Embryonic facial prominence (tissue), 1 donor: Measurements from ENCODE around the gene MCC.

ENCODE experiments used
- DNase-seq: peaks from one replicate; pipeline ENCODE4 v3.0.0-alpha.2; 2016; ENCODE audit errors: extremely low spot score

Gene MCC

DNA sequence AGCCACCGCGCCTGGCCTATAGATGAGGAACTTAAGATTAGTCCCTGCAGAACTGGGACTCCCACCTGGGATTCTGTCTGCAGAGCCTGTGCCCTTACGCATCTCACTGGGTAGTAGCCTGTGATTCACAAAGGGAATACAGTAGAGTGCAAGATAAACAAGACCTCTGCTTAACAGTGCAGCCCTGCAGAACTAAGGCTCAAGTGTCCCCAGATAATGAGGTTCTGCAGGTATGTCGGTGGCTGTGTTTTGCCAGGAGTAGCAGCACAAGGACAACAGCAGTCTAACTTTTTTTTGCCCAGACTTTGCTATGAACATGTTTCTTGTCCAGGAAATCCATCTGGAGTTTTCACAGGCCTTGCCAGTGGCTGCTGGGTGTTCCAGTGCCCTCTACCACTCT lies 451.9 kb downstream of the MCC start:
- no peak for DNase-seq

DNA sequence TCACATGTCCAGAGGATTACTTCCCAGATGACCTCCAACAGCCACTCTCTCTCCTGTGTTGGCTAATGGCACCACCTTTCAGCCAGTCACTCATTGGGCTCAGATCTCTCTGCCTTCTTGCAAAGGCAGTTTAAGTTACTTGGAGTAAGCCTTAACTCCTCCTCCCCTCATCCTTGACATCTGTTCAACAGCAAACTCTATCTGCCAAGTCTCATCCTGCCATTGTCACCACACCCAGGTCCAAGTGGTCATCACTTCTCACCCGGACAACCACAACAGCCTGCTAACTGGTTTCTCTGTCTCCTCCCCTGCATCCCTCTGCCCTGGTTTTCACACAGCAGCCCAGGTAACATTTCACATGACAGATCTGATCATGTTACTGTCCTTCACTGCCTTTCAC lies 453.2 kb downstream of the MCC start:
- DNase-seq, result no peak

DNA sequence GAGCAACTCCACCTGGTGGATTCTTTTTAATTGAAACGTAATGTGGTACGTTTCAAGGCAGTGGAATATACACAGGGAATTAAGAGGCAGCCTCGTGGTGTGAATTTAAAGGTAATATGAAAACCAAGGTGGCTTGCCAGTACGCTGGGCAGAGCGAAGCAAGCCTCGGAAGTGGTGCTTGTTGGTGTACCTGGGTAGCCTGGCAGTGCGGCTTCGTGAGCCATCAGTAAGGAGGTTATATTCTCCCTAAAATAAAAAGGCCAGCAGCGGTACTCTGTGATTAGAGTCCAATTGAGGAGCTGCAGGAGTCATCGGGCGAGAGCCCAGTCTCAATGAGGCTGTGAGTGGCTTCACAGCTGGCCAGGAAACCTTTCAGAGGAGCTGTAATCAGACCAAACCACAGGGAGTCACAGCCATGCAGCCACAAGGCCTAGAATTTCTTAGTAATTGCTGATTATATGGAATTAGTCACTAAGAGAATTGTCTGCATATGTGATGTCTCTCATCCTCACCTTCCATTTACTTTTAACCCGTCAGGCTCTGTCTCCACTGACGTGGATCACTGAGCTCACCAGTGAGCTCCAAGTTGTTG lies 454.0 kb downstream of the MCC start:
- DNase-seq, result no peak

DNA sequence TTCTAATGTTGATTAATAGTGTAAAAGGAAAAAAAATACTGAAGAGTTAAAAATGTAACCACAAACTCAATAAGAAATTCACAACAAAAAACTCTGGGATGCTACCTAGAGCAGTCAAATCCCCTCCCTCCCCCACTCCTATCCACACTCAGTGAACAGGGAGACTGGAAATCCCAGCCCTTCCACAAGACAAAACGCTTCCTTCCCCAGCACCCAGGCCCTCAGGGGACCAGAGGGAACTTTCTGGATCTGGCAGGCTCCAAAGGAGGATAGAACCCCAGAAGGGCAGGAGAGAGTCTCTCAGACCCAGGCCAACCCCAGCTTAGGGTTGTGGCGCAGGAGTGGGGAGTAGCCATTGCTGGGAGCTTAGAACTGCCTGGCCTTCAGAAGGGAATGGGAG lies 456.7 kb downstream of the MCC start:
- DNase-seq, result no peak

DNA sequence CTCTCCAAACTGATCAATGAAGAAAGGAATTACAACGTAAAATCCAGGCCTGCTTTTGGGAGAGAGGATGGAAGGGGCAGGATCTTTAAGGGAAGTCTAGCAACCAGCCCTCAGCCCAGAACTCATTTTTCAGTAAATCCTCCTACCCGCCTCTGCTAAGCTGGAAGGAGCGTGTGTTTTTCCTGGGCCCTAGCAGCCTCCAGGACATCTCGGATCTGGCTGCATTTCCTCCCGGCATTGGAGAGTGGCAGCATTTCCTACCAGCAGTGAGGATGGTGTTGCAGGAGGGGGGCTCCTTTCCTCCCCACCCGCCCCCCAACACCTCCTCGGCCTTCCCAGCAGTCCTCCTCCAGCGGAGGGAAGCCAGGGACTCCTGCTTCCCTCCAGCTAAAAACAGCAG lies 457.1 kb downstream of the MCC start:
- no peak for DNase-seq

DNA sequence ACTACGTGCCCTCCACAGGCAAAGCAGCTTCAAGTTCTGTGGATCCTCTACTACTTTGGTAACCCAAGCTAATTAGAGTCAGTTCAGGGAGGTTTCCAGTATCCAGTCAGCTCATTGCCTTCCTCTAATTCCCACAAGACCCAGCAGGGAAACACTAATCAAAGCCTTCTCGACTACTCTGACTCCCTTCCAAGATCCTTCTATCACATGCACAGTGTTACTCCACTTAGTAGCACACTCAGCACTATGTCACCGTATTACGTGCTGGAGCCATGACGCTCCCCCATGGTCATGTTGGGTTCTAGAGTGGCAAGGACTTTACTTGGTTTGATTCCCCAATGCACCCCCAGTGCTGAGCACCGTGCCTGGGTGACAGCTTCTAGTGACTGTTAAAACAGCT lies 458.6 kb downstream of the MCC start:
- no peak for DNase-seq

DNA sequence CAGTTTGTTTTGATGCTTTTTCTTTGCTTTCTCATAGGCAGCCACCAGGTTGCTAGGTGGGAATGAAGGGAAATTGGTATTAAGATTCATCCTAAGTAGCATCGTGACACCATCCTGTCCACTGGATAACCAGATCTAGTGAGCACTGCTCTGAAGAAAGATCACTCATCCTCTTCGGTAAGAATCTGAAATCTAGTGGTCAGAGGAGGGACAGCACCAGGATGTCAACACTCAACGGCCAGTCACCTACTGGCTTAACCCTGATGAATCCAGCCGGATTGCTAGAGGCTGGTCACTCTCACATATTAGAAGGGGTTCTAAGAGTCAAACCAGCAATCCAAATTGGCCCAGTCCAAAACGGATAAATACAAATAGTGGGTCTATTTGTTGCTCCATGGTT lies 460.8 kb downstream of the MCC start:
- no peak for DNase-seq

DNA sequence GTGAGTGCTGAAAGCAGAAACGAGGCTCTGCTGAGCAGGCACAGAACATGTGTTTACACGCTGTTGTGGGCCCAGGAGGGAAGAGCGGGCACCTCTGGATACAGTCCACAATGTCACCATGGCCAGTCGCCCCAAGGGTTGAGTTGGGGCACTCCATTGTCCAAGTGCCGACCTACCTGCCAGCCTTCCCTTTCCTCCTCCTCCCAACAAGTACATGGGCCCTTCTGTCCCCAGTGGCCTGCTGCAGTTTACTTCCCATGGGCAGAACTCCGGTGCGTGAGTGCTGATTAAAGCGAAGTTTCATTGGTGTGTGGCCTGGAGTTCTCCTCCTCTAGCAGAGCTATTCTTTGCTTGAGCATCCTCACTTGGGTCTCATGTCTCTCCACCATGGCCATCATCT lies 461.2 kb downstream of the MCC start:
- DNase-seq, result no peak

DNA sequence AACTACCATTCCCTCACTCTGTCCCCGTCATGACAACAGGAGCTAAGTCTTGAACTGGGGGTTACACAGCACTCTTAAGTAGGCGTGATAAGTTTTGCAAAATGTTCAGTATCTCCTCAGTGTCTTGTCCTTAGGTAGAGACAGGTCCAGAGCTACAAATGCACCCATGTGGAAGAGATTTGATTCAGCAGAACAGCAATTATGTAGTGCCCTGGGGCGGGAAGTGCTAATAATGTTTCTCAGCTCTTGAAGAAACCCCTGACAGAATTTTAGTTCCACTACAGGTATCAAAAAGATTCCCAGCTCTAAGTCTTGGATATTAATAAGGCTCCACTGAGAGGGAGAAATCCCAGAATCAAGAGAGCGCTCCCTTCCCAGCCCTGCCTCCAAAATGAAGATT lies 462.0 kb downstream of the MCC start:
- DNase-seq, result no peak

DNA sequence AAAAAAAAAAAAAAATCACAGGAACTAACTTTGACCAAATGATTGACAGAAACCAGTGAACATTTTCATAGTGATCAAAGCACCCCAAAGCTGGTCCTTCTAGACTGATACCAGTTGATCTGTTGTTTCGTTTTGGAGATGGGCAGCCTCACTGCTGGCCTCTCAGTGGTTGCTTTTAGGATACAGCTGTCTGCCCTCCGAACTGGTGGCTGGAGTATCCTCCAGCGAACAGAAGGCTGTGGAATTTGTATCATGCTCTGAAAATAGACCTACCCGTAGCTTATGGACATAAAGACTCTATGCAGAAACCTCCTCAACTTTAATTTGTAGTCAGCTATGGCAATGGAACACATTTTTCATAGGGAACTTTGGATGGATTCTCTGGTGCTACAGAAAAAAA lies 462.7 kb downstream of the MCC start:
- DNase-seq, result no peak

DNA sequence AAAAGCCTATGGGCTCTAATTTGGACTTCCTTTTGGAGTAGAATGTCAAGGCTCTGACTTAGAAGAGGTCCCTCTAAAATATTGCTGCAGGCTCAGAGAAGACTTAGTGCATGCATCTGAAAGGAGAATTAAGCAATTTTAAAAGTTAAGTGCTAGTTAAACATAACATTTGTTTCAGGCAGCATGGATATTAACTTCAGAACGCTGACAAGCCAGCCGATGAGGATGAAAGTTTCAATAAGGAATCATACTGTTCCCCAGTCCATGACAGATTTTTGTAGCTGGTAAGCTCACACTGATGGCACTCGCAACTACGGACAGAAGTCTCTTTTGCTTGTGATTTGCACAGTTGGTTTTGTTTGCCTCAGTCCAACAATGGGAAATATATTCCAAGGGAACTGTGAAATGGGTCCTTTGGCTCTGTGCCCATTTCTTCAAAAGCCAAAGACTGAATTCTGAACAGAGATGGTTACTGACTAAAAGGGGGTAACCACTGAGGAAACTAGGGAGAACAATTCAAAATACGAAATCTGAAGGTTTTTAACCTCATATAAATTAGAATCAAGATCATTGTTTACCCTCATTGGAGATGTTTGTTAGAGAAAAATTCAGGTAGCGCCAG lies 464.1 kb downstream of the MCC start:
- DNase-seq, result no peak

DNA sequence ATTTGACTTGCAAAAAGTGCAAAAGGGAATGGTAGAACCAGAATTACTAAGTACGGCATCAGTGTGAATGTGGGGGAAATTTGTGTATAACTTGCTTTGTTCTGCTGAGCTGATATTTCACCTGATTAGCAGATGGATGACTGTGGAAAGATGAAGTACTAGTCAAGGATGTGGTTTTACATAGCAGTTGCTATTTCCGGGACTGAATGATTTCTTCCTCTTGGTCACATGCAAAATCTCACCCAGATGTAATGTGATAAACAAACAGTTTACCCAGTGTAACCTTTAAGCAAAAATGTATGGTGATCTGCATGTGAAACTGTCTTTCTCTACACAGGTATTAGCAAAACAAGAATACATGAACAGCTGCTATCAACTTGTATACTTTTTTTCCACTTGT lies 465.6 kb downstream of the MCC start:
- DNase-seq, result no peak

DNA sequence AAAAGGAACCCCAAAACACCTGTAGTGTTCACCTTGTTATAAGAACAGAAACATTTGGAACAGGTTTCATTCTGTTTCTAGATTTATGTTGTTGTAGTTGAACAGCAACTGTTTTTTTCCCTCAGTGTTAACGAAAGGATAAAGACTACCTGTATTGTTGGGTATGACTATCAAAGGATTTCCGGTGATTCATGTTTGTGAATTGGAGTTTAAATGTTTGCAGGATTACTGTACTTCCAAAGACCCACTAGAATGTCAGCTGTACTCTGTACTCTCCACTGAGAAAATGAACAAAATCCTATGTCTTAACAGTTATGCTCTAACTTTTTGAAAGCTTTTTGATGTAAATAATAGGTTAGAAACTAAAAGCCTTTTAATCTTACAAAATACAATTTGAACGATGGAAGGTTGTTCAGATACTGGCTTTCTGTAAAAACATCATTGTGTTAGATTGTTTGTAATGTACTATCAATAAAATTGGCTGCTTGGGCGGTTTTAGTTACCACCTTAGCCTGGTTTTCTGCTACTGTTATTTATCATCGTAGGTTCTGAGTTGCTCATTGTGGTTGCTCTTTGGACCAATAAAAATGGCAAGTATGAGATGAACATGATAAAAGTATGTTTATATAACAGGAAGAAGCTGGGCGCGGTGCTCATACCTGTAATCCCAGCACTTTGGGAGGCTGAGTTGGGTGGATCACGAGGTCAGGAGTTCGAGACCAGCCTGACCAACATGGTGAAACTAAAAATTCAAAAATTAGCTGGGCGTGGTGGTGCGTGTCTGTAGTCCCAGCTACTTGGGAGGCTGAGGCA lies 467.6 kb downstream of the MCC start:
- DNase-seq, result no peak

DNA sequence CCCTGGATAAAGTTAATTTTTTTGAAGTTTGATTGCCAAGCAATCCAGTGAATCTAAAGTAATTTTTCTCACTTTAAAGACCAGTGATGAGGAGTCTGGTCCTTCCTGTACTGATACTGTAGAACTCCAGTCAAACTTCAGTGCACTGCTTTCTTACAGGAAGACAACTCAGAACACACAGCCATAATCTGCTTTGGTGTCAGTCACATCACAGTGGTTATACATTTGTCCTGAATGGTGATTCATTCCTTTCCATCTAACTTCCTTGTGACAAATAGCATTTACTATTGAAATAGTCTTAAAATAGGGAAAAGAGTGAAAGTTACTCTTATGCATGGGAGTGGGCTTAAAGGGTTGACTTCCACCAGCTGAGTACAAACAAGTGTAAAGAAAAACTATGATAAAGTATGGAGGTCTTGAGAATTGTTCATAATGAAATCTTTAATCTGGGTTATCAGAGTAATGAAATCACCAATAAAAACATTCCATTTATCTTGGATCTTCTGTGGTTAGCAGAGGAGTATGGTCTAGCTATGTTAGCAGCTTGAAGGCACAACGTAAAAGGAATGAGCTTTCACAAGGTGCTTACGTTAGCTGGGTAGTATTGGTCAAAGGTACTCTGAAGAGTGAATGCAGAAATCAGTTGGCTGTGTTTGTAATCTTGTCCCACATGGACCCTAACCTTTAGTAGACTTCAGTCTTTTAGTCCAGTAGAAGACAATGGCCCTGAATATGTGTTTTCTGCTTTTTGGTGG lies 470.2 kb downstream of the MCC start:
- no peak for DNase-seq

DNA sequence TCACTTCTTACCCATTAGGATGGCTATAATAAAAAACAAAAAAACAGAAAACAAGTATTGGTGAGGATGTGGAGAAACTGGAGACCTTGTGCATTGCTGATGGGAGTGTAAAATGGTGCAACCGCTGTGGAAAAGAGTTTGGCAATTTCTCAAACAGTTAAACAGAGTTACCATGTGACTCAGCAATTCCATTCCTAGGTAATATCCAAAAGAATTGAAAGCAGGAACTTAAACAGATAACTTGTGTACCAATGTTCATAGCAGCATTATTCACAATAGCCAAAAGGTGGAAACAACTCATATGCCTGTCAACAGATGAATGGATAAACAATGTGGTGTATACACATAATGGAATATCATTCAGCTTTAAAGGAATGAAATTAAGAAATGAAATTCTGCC lies 482.8 kb downstream of the MCC start:
- DNase-seq, result no peak

DNA sequence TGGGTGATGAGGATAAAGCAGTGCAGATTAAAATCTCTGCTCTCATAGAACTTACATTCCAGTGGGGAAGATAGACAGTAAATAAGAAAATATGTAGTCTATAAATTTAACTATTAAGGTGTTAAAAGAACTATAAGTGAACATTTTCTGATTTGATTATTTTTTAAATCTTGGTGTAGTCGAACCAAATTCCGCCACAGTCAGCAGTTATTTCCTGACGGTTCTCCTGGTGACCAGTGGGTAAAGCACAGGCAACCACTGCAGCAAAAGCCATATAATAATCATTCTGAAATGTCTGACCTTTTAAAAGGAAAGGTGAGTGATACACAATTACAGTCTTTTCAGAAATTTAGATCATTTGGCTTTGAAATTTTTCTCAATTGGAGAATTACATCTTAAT lies 484.5 kb downstream of the MCC start:
- DNase-seq, result no peak

DNA sequence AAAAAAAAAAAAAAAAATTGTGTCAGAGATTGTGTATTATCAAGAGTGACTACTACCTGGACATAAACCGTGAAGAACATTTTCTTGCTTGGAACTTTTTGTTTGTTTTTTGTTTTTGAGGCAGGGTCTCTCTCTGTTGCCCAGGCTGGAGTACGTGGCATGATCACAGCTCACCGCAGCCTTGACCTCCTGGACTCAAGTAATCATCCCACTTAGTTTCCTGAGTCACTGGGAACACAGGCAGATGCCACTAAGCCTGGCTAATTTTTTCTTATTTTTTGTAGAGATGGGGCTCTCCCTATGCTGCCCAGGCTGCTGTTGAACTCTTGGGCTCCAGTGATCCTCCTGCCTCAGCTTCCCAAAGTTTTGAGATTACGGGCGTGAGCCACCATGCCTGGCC lies 485.8 kb downstream of the MCC start:
- DNase-seq, result no peak

DNA sequence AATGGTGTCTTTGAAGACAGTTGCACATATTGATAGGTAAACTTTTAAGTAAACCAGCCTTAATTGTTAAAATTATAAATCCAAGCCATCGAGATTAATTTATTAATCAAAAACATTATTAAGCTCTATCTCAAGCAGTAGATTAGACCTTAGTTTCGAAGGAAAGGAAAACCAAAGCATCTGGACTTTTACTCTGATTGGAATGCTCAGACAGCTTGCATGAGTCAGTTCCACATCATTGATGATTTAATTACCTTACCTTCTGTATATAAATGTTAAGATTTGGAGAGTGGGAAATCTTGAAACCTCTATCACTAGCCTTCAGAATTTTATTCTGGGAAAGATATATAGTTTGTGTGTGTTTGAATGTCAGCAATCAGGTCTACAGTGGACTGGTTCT lies 487.8 kb downstream of the MCC start:
- DNase-seq, result no peak

DNA sequence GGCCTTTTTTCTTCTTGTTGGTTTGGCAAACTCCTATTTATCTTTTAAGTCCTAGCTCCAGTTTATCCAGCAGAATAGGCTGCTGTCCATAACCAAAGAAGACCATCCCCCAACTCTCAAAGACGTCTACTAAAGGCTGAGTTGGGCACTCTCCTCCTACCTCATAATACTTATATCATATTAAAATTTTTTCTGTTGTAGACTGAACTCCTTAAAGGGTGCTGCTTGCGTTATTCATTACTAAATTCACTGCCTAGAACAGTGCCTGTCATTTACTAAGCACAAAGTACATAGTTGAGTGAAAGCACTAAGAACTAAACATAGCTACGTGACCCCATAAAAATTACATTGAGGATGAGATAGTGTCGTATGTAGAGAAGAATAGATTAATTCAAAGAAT lies 490.0 kb downstream of the MCC start:
- no peak for DNase-seq

DNA sequence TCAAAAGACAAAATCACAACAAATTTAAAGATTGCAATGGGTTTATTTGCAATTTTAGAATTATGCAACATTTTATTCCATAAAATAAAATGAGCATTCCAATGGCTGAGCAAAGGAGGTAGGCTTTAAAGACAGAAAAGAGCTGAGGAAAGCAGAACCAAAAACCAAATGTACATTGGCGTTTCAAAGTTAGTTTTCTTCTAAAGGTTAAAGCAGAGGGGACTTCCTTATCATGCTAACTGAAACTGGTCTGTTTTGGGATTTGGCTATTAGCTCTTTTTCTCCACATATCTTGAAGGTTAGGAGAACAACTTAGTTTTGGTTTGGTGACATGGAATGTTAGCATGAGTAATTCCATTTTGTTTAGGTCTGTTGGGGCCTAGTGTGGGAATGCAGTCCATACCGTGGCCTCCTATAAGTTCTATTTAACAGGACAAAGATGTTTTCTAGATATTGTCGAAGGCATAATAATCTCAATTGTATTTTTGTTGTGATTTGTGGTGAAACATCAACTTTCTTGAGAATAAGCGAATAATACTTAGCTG lies 491.4 kb downstream of the MCC start:
- no peak for DNase-seq

DNA sequence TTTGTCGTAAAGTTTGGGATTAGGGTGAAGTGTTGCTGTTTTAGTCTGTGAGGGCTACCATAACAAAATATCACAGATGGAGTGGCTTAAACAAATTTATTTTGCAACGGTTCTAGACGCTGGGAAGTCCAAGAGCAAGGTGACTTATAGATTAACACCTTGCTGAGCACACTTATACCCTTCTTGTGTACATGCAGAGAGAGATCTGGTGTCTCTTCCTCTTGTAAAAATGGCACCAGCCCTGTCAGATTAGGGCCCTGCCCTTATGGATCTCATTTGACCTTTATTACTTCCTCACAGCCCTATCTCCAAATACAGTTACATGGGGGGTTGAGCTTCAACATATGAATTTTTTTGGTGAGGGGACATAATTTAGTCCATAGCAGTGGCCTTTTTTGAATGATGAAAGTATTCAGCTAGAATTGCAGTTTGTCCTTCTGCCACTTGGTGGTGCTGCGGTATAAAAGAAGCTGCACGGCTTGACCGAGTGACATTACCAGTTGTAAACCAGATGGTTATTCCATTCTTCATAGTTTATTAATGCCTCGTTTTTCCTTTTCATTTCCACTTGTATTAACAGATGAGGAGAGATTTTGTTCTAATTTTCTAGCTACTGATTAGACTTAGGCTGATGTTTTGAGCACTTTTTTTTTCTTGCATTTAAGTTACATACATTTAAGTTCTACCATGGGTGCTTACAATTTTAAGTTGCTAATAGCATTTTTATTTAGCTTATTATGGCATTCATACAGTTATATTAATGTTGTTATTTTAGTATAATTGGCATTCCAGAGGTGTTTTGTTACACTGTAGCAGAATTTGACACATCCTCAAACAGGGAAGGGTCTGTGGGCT lies 492.3 kb downstream of the MCC start:
- no peak for DNase-seq
